Small intestine (tissue), 7 donors: Measurements from ENCODE around the gene IMPDH1. TPM values are rescaled to one million over a fixed set of nuclear protein-coding genes. Genes with fewer than 3 reads are reported as not detected.
A peak's percentile ranks its signal among the peaks of the same experiment; 100 is the strongest.

Source experiments
- DNase-seq, 2 donors: peaks; one replicate each; pipeline versions ENCODE4 v3.0.0 to v3.0.0-alpha.2; 2013
- FAIRE-seq: peaks from 2 replicates; lab custom pipeline; 2012; peaks lifted over from hg19 to GRCh38; lab: Jason Lieb, UNC
- H3K27ac ChIP-seq, 3 donors: one replicate each; pipeline ENCODE4 v1.5.1; 2013; ENCODE audit warnings: low read length in 2 of 3, mild to moderate bottlenecking in 2 of 3, control low read depth in 1 of 3, inconsistent platforms in 1 of 3, low read depth in 1 of 3, moderate library complexity in 1 of 3
- H3K27me3 ChIP-seq, 3 donors: one replicate each; pipeline ENCODE4 v1.6.1; 2013; ENCODE audit warnings: low read length in 3 of 3, inconsistent platforms in 1 of 3; ENCODE audit not compliant: control insufficient read depth in 3 of 3, insufficient read depth in 3 of 3
- H3K36me3 ChIP-seq, 3 donors: one replicate each; pipeline ENCODE4 v1.6.1; 2013; ENCODE audit warnings: low read length in 3 of 3, inconsistent platforms in 1 of 3, low read depth in 1 of 3, mild to moderate bottlenecking in 1 of 3, moderate library complexity in 1 of 3; ENCODE audit not compliant: control insufficient read depth in 3 of 3, insufficient read depth in 2 of 3
- H3K4me1 ChIP-seq, 3 donors: one replicate each; pipeline ENCODE4 v1.6.1; 2013; ENCODE audit warnings: low read length in 2 of 3, inconsistent platforms in 1 of 3, low read depth in 1 of 3, mild to moderate bottlenecking in 1 of 3, moderate library complexity in 1 of 3; ENCODE audit not compliant: control insufficient read depth in 3 of 3, insufficient read depth in 2 of 3
- H3K4me3 ChIP-seq, 3 donors: one replicate each; pipeline ENCODE4 v1.5.1; 2013; ENCODE audit warnings: low read length in 3 of 3, control low read depth in 1 of 3, inconsistent platforms in 1 of 3, low read depth in 1 of 3, mild to moderate bottlenecking in 1 of 3, moderate library complexity in 1 of 3
- H3K9me3 ChIP-seq, 2 donors: one replicate each; pipeline ENCODE4 v1.6.1; 2013; ENCODE audit warnings: low read depth in 1 of 2, low read length in 1 of 2; ENCODE audit not compliant: control insufficient read depth in 2 of 2, insufficient read depth in 1 of 2
- WGBS, 3 donors: extraction: QIAGEN DNeasy Blood & Tissue Kit; methylation state at CpG; one replicate each; pipeline ENCODE4 v1.1.7; 2013; 5-methylcytosine and 5-hydroxymethylcytosine counted together
- polyA plus RNA-seq, 4 donors: library from polyadenylated mRNA; stranded (reverse) in 3 of 4; unstranded in 1 of 4; fragments of 200-250 nt in 3 of 4; fragments of 120-200 nt in 1 of 4; gene quantifications; one replicate each; pipeline versions ENCODE4 v1.2.1 to v1.2.3, GENCODE V29; 2013
- donor health status: healthy with polysubstance abuse.
- donor health status: control.
- donor health status: control.
- donor health status: Bipolar disorder and iron deficiency.
- donor health status: healthy.

Gene IMPDH1
- polyA plus RNA-seq, 4 donors: 4.5 to 19.0 (median 10.9) TPM

DNA sequence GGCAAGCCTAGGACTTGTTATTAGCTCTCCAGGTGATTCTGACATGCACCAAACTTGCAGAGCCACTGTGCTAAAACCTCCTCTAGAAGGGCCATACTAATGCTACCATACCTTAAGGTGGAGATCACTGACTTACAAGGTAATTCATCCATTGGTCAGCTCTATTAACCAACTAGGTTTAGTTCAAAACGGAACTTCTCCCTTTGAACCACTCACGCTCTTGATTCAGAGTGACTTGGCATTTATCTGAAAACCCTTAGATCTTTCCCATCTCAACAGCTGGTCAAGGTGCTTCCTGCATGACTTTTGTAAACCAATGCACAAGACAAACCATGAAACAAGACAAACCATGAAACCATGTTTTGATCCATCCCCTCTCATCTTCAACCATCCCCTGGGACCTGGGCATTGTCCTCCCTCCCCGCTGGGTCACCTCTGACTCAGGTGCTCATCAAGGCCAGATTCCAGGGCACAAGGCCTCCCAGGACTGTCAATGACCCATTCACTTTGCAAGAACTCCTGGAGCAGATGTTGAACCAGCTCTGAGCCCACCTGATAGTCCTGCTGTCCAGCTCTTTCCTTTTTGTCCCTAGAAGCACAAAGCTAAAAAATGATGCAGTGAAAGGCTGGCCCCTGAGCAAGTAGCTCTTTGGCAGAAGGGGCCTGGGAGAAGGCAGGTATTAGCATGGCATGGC is 18.8 kb downstream of the IMPDH1 start:
- Histone ChIP-seq H3K4me3 (no peak overlapping the region), H3K27ac (no peak overlapping the region), H3K36me3 (peaks cover 0 to 37% (median 0%) of the 10 kb centered on the region in 3 donors), H3K27me3 (peaks cover 0 to 23% (median 0%) of the 10 kb centered on the region in 3 donors), H3K9me3 (peaks cover 0 to 4% of the 10 kb centered on the region in 2 donors), H3K4me1 (peaks cover 0 to 2% (median 0%) of the 10 kb centered on the region in 3 donors)
- DNase-seq (no peak), FAIRE-seq (no peak)
- WGBS, 3 donors: 75 to 90% (median 78%) methylated on average over 3 of the region's 3 CpGs

DNA sequence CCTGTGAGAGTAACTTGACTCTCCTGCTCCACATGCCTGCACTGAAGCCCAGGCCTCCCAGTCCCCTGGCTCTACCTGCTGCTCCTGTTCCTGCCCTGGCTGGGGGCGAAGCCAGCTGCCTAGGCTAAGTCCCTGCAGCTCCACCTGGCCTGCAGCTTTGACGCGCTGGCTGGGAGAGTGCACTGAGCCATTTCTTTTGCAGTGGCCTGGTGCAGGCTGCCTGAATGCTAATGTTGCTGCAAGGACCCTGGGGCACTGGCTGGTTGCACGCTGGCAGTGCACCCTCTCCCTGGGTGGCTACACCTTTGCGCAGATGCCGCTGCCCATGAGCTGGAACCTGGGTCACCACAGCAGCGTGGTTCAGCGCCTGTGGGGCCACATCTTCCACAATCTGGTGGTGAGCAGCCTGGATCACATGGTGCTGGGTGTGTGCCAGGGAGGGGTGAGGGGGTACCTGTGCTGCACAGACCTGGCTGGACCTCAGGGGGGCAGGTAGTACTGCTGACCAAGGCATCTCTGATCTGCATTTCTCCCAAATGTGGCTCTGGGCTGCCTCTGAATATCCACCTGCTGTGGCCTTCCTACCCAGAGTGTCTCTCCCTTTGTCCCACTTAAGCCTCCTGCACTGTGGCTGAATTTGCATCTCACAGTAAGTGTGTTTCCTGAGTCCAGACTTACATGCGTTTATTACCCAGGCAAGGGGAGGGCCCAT is 20.0 kb downstream of the IMPDH1 start:
- Histone ChIP-seq H3K4me1 (peaks cover 0 to 2% (median 0%) of the 10 kb centered on the region in 3 donors), H3K4me3 (no peak overlapping the region), H3K27ac (no peak overlapping the region), H3K27me3 (peaks cover 0 to 23% (median 0%) of the 10 kb centered on the region in 3 donors), H3K9me3 (peaks cover 0 to 4% of the 10 kb centered on the region in 2 donors), H3K36me3 (peaks cover 0 to 25% (median 0%) of the 10 kb centered on the region in 3 donors)
- WGBS, 3 donors: 56 to 78% (median 63%) methylated on average over 9 of the region's 9 CpGs
- FAIRE-seq: no peak
- no peak for DNase-seq

DNA sequence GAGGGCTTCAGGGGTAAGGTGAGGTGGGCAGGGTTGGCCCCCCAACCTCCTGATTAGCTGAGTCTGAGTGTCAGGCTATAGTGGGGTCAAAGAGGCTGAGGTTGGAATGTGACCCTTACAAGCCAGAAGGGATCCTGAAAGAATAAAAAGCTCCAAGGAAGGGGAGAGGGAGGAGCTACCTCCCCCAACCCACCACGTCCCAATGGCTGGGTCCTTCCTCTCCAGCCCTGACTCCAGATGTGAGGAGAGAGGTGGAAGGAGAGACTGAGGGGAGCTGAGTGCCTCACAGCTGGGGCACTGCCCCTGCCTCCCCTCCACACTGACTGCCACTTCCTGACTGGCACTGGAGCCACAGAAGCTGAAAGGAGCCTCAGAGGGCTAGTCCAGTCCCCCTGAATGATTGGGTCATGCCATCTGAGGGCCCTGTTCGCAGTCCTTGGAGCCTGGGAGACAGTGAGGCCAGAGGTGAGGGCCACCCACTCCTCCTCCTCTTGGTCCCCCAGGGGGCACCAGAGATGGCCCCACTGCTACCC is 20.6 kb downstream of the IMPDH1 start:
- Histone ChIP-seq H3K27me3 (peaks cover 0 to 23% (median 0%) of the 10 kb centered on the region in 3 donors), H3K27ac (no peak overlapping the region), H3K4me1 (peaks cover 0 to 2% (median 0%) of the 10 kb centered on the region in 3 donors), H3K4me3 (no peak overlapping the region), H3K36me3 (peaks cover 0 to 19% (median 0%) of the 10 kb centered on the region in 3 donors), H3K9me3 (peaks cover 0 to 4% of the 10 kb centered on the region in 2 donors)
- DNase-seq (no peak), FAIRE-seq (no peak)
- WGBS, 3 donors: 55 to 69% (median 57%) methylated on average over 2 of the region's 2 CpGs

DNA sequence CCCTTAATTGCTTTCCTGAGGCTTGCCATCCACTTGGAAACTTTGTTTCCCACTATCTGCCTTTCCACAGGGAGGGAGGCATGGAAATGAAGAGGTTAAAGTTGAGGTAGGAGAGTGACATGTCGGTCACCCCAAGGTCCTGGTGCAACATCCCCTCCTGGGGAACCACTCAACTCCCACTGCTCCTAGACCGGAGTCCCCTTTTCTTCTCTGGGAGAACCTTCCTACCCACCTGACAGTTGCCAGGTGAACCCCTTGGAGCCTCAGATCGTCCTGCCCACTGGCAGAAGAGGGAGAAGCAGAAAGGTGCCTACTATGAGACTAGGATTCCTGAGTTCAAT is 21.7 kb downstream of the IMPDH1 start:
- FAIRE-seq: no peak
- peaks cover 0 to 13% (median 0%) of the 10 kb centered on the region in 3 donors for H3K36me3 ChIP-seq
- 34 to 50% (median 37%) methylated on average over 3 of the region's 3 CpGs for WGBS, 3 donors
- H3K27ac ChIP-seq: no peak overlapping the region
- H3K4me1 ChIP-seq: peaks cover 0 to 2% (median 0%) of the 10 kb centered on the region in 3 donors
- no peak for DNase-seq
- H3K4me3 ChIP-seq: no peak overlapping the region
- peaks cover 0 to 23% (median 0%) of the 10 kb centered on the region in 3 donors for H3K27me3 ChIP-seq
- peaks cover 0 to 4% of the 10 kb centered on the region in 2 donors for H3K9me3 ChIP-seq

DNA sequence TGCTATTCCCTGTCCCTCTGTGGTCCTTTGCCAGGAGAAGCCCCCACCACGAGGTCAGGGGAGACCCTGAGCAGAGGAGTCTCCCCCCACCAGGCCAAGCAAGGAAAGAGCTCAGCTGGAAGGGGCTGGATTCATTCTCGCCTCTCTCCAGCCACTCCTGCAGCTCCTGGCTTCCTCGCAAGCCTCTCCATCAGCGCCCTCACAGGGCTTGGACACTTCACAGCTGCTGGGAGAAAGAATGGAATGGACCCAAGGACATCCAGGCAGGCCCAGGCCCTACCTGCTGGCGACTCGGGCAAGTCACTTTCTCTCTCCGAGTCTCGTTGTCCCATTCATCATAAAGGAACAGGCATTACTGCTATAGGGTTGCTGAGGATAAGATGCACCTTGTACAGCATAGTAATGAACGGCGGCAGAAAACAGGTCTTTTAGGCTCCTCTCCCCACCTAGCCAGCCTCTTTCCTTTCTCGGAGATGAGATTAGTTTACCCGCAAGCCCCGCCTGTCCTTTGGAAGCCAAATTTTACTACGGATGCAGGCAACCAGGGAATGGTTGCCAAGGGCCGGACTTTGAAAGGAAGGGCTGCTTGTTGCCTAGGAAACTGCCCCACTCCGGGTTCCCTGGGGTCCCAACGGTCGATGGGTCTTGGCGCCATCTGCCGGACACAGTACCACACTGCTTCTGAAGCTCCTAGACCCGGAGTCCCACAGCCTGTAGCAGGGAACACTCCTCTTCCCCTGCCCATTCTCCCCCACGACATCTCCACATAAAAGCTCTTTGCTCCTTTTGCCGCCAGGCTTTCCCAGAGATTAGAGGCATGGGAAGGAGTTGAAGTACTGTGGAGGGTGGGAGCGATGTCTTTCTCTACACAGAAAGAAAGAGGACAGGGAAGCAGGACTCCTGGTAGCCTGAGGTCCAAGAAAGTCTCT is 22.3 kb downstream of the IMPDH1 start:
- DNase-seq (peak; percentile 54 to 71), FAIRE-seq (no peak)
- Histone ChIP-seq H3K9me3 (peaks cover 0 to 4% of the 10 kb centered on the region in 2 donors), H3K4me3 (no peak overlapping the region), H3K4me1 (peaks cover 0 to 2% (median 0%) of the 10 kb centered on the region in 3 donors), H3K27me3 (peaks cover 0 to 23% (median 0%) of the 10 kb centered on the region in 3 donors), H3K27ac (no peak overlapping the region), H3K36me3 (peaks cover 0 to 8% (median 0%) of the 10 kb centered on the region in 3 donors)
- WGBS, 3 donors: 23 to 35% (median 33%) methylated on average over 24 of the region's 24 CpGs

DNA sequence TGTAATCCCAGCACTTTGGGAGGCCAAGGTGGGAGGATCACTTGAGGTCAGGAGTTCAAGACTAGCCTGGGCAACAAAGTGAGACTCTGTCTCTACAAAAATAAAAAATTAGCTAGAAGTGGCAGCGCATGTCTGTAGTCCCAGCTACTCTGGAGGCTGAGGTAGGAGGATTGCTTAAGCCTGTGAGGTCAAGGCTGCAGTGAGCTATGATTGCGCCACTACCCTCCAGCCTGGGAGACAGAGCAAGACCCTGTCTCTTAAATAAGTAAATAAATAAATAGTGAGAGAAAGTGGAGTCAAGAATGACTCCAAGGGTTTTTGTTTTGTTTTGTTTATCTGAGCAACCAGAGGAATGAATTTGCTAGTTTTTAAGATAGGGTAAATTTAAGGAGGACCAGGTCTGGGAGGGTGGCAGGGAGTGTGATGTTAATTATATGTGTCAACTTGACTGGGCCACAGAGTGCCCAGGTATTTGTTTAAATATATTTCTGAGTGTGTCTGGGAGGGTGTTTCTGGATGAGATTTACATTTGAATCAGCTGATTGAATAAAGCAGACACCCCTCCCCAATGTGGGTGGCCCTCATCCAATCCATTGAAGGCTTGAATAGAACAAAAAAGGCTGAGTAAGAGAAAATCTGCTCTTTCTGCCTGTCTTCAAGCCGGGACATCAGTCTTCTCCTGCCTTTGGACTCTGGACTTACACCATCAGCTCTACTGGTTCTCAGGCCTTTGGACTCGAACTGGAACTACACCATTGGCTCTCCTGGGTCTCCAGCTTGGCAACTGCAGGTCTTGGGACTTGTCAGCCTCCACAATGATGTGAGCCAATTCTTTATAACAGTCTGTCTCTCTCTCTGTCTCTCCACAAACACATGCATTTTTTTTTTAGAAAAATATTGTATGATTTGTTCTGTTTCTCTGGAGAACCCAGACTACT is 23.5 kb downstream of the IMPDH1 start:
- WGBS, 3 donors: 69 to 83% (median 71%) methylated on average over 4 of the region's 4 CpGs
- peaks cover 0 to 2% (median 0%) of the 10 kb centered on the region in 3 donors for H3K4me1 ChIP-seq
- H3K27me3 ChIP-seq: peaks cover 0 to 23% (median 0%) of the 10 kb centered on the region in 3 donors
- no peak overlapping the region for H3K4me3 ChIP-seq
- no peak overlapping the region for H3K27ac ChIP-seq
- no peak for FAIRE-seq
- H3K36me3 ChIP-seq: no peaks in the 10 kb centered on the region
- H3K9me3 ChIP-seq: peaks cover 0 to 4% of the 10 kb centered on the region in 2 donors
- peak in 1 of 2 donors; percentile 51 for DNase-seq

DNA sequence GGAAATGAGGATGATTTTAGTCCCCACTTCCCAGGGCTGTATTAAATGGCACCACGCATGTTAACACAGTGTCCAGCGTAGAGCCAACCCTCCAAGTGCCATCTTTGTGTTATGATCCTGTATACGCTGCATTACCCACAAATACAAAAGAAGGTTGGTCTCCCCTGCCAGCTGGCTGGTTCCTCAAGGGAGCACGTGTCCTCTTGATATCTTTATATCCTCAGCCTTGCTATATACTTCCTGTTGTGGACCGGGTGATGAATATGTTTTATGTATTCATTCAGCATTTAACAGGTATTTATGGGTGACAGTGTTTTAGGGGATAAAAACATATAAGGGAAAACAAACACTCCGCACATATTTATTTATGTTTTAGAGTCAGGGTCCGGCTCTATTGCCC is 25.1 kb downstream of the IMPDH1 start:
- Histone ChIP-seq H3K36me3 (no peaks in the 10 kb centered on the region), H3K27me3 (peaks cover 0 to 23% (median 0%) of the 10 kb centered on the region in 3 donors), H3K4me3 (no peak overlapping the region), H3K27ac (no peak overlapping the region), H3K9me3 (peaks cover 0 to 4% of the 10 kb centered on the region in 2 donors), H3K4me1 (peaks cover 0 to 2% (median 0%) of the 10 kb centered on the region in 3 donors)
- FAIRE-seq (no peak), DNase-seq (no peak)
- 67 to 75% (median 68%) methylated on average over 7 of the region's 7 CpGs for WGBS, 3 donors
